SK-N-MC (cell line): ENCODE results near the gene NPIPA7.
"Not testable (repeated sequence)": the region's sequence is repeated elsewhere in the genome, so short reads cannot be mapped to it uniquely, and the experiment has no call there.

ENCODE experiments used
- DNase-seq: peaks from one replicate; pipeline ENCODE4 v3.0.0-alpha.2; 2011; ENCODE audit warnings: low read depth, low spot score
- H3K27ac ChIP-seq: fragments of 200-600 bp; sonication (generic); 2 replicates; pipeline ENCODE4 v1.5.1; 2016; ENCODE audit warnings: mixed run types
- H3K36me3 ChIP-seq: fragments of 200-600 bp; sonication (generic); 2 replicates; pipeline ENCODE4 v1.6.1; 2017; ENCODE audit warnings: antibody characterized with exemption, low read length, mixed read lengths; ENCODE audit not compliant: insufficient read depth
- H3K4me3 ChIP-seq: fragments of 200-600 bp; sonication (generic); 2 replicates; pipeline ENCODE4 v1.5.1; 2016
- H3K9ac ChIP-seq: fragments of 200-600 bp; sonication (generic); 2 replicates; pipeline ENCODE4 v1.8.0; 2017; ENCODE audit warnings: mixed run types, mixed read lengths; ENCODE audit not compliant: insufficient read length
- H3K9me3 ChIP-seq: fragments of 200-600 bp; sonication (generic); 2 replicates; pipeline ENCODE4 v1.6.1; 2017; ENCODE audit warnings: low read depth, mild to moderate bottlenecking, antibody characterized with exemption, low read length, moderate library complexity, mixed read lengths

NPIPA7 gene

GRCh38 chr16:16399685-16400084 lies 20.7 kb downstream of the NPIPA7 start:
- DNase-seq, H3K4me3 ChIP-seq, H3K9me3 ChIP-seq, H3K27ac ChIP-seq, H3K36me3 ChIP-seq, H3K9ac ChIP-seq: not testable (repeated sequence)

- H3K4me3 ChIP-seq, H3K36me3 ChIP-seq, DNase-seq, H3K9ac ChIP-seq, H3K27ac ChIP-seq, H3K9me3 ChIP-seq: not testable (repeated sequence)
These were observed 23.4 kb downstream of the NPIPA7 start for GRCh38 chr16:16402333-16402732.

GRCh38 chr16:16404283-16404682 lies 25.3 kb downstream of the NPIPA7 start:
- H3K4me3 ChIP-seq, H3K9me3 ChIP-seq, H3K27ac ChIP-seq, H3K36me3 ChIP-seq, H3K9ac ChIP-seq, DNase-seq: not testable (repeated sequence)

- not testable (repeated sequence) for DNase-seq, H3K27ac ChIP-seq, H3K4me3 ChIP-seq, H3K36me3 ChIP-seq, H3K9me3 ChIP-seq, H3K9ac ChIP-seq
These were observed 26.5 kb downstream of the NPIPA7 start for GRCh38 chr16:16405421-16405820.

- not testable (repeated sequence) for H3K9ac ChIP-seq, DNase-seq, H3K4me3 ChIP-seq, H3K36me3 ChIP-seq, H3K9me3 ChIP-seq, H3K27ac ChIP-seq
These were observed 29.5 kb downstream of the NPIPA7 start for GRCh38 chr16:16408430-16408829.

- H3K4me3 ChIP-seq, DNase-seq, H3K9ac ChIP-seq, H3K27ac ChIP-seq, H3K9me3 ChIP-seq, H3K36me3 ChIP-seq: not testable (repeated sequence)
These were observed 34.8 kb downstream of the NPIPA7 start for GRCh38 chr16:16413773-16414172.

GRCh38 chr16:16417071-16417470 lies 38.1 kb downstream of the NPIPA7 start:
- not testable (repeated sequence) for H3K9ac ChIP-seq, H3K36me3 ChIP-seq, DNase-seq, H3K27ac ChIP-seq, H3K9me3 ChIP-seq, H3K4me3 ChIP-seq

- H3K36me3 ChIP-seq, DNase-seq, H3K9ac ChIP-seq, H3K9me3 ChIP-seq, H3K4me3 ChIP-seq, H3K27ac ChIP-seq: not testable (repeated sequence)
These were observed 39.1 kb downstream of the NPIPA7 start for GRCh38 chr16:16417914-16418544.

- not testable (repeated sequence) for DNase-seq, H3K27ac ChIP-seq, H3K36me3 ChIP-seq, H3K9me3 ChIP-seq, H3K9ac ChIP-seq, H3K4me3 ChIP-seq
These were observed 41.6 kb downstream of the NPIPA7 start for GRCh38 chr16:16420515-16420914.

- not testable (repeated sequence) for H3K9me3 ChIP-seq, H3K27ac ChIP-seq, H3K4me3 ChIP-seq, H3K36me3 ChIP-seq, H3K9ac ChIP-seq, DNase-seq
These were observed 46.2 kb downstream of the NPIPA7 start for GRCh38 chr16:16425146-16425545.

- not testable (repeated sequence) for DNase-seq, H3K27ac ChIP-seq, H3K9ac ChIP-seq, H3K36me3 ChIP-seq, H3K9me3 ChIP-seq, H3K4me3 ChIP-seq
These were observed 52.2 kb downstream of the NPIPA7 start for GRCh38 chr16:16431135-16431534.

GRCh38 chr16:16434711-16435110 lies 55.8 kb downstream of the NPIPA7 start:
- not testable (repeated sequence) for H3K9me3 ChIP-seq, H3K9ac ChIP-seq, H3K27ac ChIP-seq, H3K4me3 ChIP-seq, DNase-seq, H3K36me3 ChIP-seq

- not testable (repeated sequence) for H3K9me3 ChIP-seq, H3K36me3 ChIP-seq, H3K4me3 ChIP-seq, H3K9ac ChIP-seq, DNase-seq, H3K27ac ChIP-seq
These were observed 62.5 kb downstream of the NPIPA7 start for GRCh38 chr16:16441401-16441800.
